ENCODE data around the gene SZRD1.

DNA sequence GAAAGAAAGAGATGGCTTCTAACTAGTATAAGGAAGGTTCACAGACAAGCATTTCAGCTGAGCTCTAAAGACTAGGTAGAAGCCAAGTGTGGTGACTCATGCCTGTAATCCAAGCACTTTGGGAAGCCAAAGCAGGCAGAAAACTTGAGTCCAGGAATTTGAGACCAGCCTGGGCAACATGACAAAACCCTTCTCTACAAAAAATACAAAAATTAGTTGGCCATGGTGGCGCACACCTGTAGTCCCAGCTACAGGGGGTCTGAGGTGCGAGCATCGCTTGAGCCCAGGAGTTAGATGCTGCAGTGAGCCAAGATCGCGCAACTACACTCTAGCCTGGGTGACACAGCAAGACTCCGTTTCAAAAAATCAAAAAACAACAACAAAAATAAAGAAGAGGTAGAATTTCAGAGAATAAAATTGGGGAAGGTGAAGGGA lies 42.6 kb upstream of the SZRD1 start:
- no peak for TF ChIP-seq POLR2A (IDR thresholded peaks at IDR 0.05; ENCODE audit: low read length)
- TF ChIP-seq, protein P1, sequence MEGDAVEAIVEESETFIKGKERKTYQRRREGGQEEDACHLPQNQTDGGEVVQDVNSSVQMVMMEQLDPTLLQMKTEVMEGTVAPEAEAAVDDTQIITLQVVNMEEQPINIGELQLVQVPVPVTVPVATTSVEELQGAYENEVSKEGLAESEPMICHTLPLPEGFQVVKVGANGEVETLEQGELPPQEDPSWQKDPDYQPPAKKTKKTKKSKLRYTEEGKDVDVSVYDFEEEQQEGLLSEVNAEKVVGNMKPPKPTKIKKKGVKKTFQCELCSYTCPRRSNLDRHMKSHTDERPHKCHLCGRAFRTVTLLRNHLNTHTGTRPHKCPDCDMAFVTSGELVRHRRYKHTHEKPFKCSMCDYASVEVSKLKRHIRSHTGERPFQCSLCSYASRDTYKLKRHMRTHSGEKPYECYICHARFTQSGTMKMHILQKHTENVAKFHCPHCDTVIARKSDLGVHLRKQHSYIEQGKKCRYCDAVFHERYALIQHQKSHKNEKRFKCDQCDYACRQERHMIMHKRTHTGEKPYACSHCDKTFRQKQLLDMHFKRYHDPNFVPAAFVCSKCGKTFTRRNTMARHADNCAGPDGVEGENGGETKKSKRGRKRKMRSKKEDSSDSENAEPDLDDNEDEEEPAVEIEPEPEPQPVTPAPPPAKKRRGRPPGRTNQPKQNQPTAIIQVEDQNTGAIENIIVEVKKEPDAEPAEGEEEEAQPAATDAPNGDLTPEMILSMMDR (IDR thresholded peaks at IDR 0.05): no peak
- TF ChIP-seq JUN (IDR thresholded peaks at IDR 0.05): no peak
- no peak for TF ChIP-seq MAFK (IDR thresholded peaks at IDR 0.05; ENCODE audit: partially characterized antibody)
- TF ChIP-seq SREBF2 (IDR thresholded peaks at IDR 0.05): no peak
- TF ChIP-seq RARB (CRISPR knock-in tag; IDR thresholded peaks at IDR 0.05): no peak
- TF ChIP-seq CEBPB (IDR thresholded peaks at IDR 0.05): no peak
- no peak for TF ChIP-seq CHD2 (IDR thresholded peaks at IDR 0.05; ENCODE audit: low read length, partially characterized antibody)
- no peak for TF ChIP-seq MAZ (IDR thresholded peaks at IDR 0.05; ENCODE audit: borderline replicate concordance, low read depth, low read length)
- no peak for TF ChIP-seq TFCP2L1 (CRISPR knock-in tag; IDR thresholded peaks at IDR 0.05)
- TF ChIP-seq, protein P2, sequence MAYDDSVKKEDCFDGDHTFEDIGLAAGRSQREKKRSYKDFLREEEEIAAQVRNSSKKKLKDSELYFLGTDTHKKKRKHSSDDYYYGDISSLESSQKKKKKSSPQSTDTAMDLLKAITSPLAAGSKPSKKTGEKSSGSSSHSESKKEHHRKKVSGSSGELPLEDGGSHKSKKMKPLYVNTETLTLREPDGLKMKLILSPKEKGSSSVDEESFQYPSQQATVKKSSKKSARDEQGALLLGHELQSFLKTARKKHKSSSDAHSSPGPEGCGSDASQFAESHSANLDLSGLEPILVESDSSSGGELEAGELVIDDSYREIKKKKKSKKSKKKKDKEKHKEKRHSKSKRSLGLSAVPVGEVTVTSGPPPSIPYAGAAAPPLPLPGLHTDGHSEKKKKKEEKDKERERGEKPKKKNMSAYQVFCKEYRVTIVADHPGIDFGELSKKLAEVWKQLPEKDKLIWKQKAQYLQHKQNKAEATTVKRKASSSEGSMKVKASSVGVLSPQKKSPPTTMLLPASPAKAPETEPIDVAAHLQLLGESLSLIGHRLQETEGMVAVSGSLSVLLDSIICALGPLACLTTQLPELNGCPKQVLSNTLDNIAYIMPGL (CRISPR knock-in tag; IDR thresholded peaks at IDR 0.05; ENCODE audit: borderline replicate concordance): no peak
- no peak for TF ChIP-seq ESRRA (IDR thresholded peaks at IDR 0.05; ENCODE audit: borderline replicate concordance, low read length)
- TF ChIP-seq HOXA7 (CRISPR knock-in tag; IDR thresholded peaks at IDR 0.05): no peak
